Umbilical cord (tissue), 2 donors: ENCODE results near the gene TAF6. TPM values are rescaled to one million over a fixed set of nuclear protein-coding genes. Genes with fewer than 3 reads are reported as not detected.

Experiments
- DNase-seq: peaks from one replicate; pipeline ENCODE4 v3.0.0-alpha.2; 2015; ENCODE audit warnings: low spot score
- total RNA-seq: library from RNA; depleted of rRNA; stranded (reverse); fragments of >200 nt; gene quantifications from one replicate; pipeline ENCODE4 v1.2.3, GENCODE V29; 2014; ENCODE audit warnings: low replicate concordance; ENCODE audit not compliant: insufficient read depth

Gene TAF6
- total RNA-seq, 1 donor from 2014 or later, result 22.1 TPM

DNA sequence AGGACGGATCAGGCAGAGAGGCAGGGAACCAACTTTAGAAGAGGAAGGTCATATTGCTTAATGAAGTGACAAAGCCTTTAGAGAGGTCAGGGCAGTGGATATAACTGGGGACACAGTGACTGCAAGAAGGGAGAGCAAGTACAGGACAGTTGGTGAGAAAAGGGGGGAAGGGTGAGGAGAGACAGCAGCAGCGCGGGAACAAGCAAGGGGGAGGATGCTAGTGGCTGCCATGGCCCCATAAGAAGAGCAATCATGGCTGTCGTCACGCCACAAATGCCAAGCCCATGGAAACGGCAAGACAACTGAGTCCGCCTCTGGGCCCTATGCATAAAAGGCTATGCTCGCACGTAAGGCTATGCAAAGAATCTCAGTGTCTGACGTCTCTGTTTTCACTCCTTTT is 46.7 kb downstream of the TAF6 start:
- DNase-seq, result no peak

DNA sequence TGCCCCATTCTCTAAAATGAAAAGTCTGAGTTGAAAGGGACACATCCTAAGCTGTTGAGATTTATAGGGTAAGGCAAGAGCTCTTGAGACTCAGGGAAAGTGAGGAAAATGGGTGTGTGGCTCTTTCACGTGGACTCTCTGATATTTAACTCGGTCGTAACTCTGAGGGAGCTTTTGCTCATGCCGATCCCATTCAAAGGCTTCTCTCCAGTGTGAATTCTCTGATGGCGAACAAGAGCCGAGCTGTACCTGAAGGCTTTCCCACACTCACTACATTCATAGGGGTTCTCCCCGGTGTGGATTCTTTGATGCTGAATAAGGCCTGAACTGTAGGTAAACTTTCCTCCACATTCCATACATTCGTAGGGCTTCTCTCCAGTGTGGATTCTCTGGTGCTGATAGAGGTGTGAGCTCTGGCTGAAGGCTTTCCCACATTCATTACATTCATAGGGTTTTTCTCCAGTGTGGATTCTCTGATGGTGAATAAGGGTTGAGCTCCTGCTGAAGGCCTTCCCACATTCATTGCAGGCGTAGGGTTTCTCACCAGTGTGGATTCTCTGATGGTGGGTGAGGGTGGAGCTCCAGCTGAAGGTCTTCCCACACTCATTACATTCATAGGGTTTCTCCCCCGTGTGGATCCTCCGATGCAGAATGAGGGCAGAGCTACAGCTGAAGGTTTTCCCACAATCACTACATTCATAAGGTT is 48.0 kb downstream of the TAF6 start:
- no peak for DNase-seq

DNA sequence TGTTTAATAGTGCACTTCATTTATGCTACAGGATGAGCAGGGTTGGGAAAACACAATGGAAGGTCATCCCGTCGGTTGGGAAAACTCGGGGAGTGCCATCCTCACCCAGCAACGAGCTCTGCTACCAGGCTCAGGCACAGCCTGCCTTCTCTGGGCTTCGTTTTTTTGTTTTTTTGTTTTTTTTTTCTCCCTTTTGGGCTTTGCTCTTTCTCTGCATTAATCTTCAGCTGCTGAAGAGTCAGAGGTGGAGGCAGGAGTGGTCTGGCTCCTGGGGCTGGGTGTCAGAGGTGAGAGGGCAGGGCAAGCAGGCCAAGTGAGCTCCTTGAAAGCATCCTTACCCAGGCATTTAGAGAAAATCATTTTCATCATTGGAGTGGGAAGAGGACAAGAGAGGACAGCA is 49.2 kb downstream of the TAF6 start:
- DNase-seq, result no peak

DNA sequence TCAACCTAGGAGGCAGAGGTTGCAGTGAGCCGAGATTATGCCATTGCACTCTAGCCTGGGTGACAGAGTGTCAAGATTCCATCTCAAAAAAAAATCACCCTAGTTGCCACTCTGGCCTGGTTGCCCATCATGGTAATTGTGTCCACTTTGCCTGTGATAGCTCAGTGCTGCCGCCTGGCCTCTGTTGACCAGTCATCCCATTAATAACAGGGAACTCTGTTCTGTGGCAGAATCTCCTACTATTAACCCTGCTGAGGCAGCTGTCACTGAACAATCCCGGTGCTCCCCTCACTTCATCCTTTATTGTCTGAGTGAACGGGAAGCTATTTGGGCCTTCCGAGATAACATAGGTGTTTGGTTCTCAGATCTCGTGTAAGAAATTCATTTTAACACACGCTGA is 52.2 kb downstream of the TAF6 start:
- DNase-seq, result no peak

GRCh38 chr7:100065452-100066186 is 53.5 kb downstream of the TAF6 start:
- DNase-seq, result peak; percentile 95

DNA sequence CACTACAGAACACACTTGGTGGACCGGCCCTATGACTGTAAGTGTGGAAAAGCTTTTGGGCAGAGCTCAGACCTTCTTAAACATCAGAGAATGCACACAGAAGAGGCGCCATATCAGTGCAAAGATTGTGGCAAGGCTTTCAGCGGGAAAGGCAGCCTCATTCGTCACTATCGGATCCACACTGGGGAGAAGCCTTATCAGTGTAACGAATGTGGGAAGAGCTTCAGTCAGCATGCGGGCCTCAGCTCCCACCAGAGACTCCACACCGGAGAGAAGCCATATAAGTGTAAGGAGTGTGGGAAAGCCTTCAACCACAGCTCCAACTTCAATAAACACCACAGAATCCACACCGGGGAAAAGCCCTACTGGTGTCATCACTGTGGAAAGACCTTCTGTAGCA is 55.0 kb downstream of the TAF6 start:
- DNase-seq, result no peak

- no peak for DNase-seq
These were observed 55.8 kb downstream of the TAF6 start for GRCh38 chr7:100063376-100063775.

DNA sequence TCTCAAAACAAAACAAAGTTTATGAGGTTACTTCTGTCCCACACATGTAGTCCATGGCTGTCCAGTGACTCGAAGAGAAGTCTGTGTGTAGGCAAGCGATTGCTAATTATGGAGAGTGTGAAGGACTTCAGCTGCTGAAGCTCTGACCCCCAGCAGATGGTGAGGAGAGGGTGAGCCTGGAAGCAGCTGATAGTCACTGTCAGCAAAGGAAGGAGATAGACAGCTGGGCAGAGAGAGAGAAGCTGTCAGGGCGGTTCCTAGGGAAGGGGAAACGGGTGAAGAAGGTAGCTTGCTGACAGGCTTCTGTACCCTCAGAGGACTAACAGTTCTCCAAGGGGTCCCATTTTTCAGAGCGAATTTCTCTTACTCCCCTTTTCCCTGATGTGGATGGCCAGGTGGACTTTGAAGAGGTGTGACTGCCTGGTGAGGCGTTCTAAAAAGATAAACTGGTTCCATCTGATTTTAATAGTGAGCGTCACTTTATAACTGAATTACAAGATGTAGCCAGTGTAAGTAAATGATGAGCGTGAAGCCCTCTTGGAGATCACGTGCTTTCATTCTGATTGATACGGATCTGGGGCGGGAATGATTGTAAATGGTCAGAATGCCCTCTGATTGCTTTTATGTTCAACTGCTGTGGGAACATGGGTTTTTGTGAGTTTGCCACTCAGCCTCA is 57.5 kb downstream of the TAF6 start:
- DNase-seq, result no peak

- DNase-seq, result no peak
These were observed 59.9 kb downstream of the TAF6 start for GRCh38 chr7:100059251-100059739.

Other genes starting within 250 kb of the TAF6 start
- 0.96 TPM for gene OR2AE1, start 242.3 kb downstream of the TAF6 start, total RNA-seq
- 24.6 TPM for gene TRIM4, start 199.8 kb downstream of the TAF6 start, total RNA-seq
- not detected for gene GJC3, start 189.7 kb downstream of the TAF6 start, total RNA-seq
- 9.9 TPM for gene AZGP1, start 143.3 kb downstream of the TAF6 start, total RNA-seq
- gene ZKSCAN1, start 103.8 kb downstream of the TAF6 start, total RNA-seq, result 27.7 TPM
- gene ZSCAN21, start 69.6 kb downstream of the TAF6 start, total RNA-seq, result 7.0 TPM
- gene ZNF3, start 37.6 kb downstream of the TAF6 start, total RNA-seq, result 37.1 TPM
- gene COPS6, start 30.4 kb downstream of the TAF6 start, total RNA-seq, result 19.5 TPM
- 21.7 TPM for gene MCM7, start 18.0 kb downstream of the TAF6 start, total RNA-seq
- 6.0 TPM for gene AP4M1, start 17.7 kb downstream of the TAF6 start, total RNA-seq
- 33.0 TPM for gene CNPY4, start 276 bp upstream of the TAF6 start, total RNA-seq
- gene MBLAC1, start 7.6 kb upstream of the TAF6 start, total RNA-seq, result 1.9 TPM
- 14.4 TPM for gene LAMTOR4, start 29.6 kb upstream of the TAF6 start, total RNA-seq
- gene TRAPPC14, start 39.4 kb upstream of the TAF6 start, total RNA-seq, result 2.6 TPM
- 1.2 TPM for gene GAL3ST4, start 49.3 kb upstream of the TAF6 start, total RNA-seq
- gene GPC2, start 58.0 kb upstream of the TAF6 start, total RNA-seq, result 0.72 TPM
- 1.9 TPM for gene STAG3, start 58.6 kb upstream of the TAF6 start, total RNA-seq
- gene PVRIG, start 100.6 kb upstream of the TAF6 start, total RNA-seq, result 0.48 TPM
- 1.2 TPM for gene SPDYE3, start 188.3 kb upstream of the TAF6 start, total RNA-seq
- gene PILRB, start 238.8 kb upstream of the TAF6 start, total RNA-seq, result 21.9 TPM